GM21423 (cell line): Measurements from ENCODE around the gene AHCYL1.
"Not testable (repeated sequence)": the region's sequence is repeated elsewhere in the genome, so short reads cannot be mapped to it uniquely, and the experiment has no call there.

Experiments
- ATAC-seq: cut with Tn5 transposase; IDR thresholded peaks from one replicate; pipeline ENCODE4 v1.9.1; 2021; ENCODE audit warnings: mild to moderate bottlenecking, moderate library complexity; ENCODE audit not compliant: unreplicated experiment

Gene AHCYL1

GRCh38 chr1:109984456-109985246, at the start of gene AHCYL1:
Gene AHCYL1 (plus strand): TSS chr1:109984765. CDS start chr1:109985053, 288 bp downstream.
- peak; percentile 97 for ATAC-seq

GRCh38 chr1:109935451-109935900, 49.1 kb upstream of the AHCYL1 start:
- ATAC-seq = no peak

GRCh38 chr1:109937738-109938137, 46.8 kb upstream of the AHCYL1 start:
- no peak for ATAC-seq

- ATAC-seq = no peak
Measured at GRCh38 chr1:109938556-109938955, 46.0 kb upstream of the AHCYL1 start.

- ATAC-seq = no peak
Measured at GRCh38 chr1:109942434-109942833, 42.1 kb upstream of the AHCYL1 start.

GRCh38 chr1:109944541-109944940, 40.0 kb upstream of the AHCYL1 start:
- no peak for ATAC-seq

- ATAC-seq = no peak
Measured at GRCh38 chr1:109946511-109946910, 38.1 kb upstream of the AHCYL1 start.

- no peak for ATAC-seq
Measured at GRCh38 chr1:109947582-109948284, 36.8 kb upstream of the AHCYL1 start.

GRCh38 chr1:109948285-109948630, 36.3 kb upstream of the AHCYL1 start:
- no peak for ATAC-seq

- ATAC-seq = no peak
Measured at GRCh38 chr1:109950038-109950437, 34.5 kb upstream of the AHCYL1 start.

GRCh38 chr1:109950509-109950908, 34.1 kb upstream of the AHCYL1 start:
- ATAC-seq = no peak

GRCh38 chr1:109951501-109951900, 33.1 kb upstream of the AHCYL1 start:
- not testable (repeated sequence) for ATAC-seq

- no peak for ATAC-seq
Measured at GRCh38 chr1:109954041-109954512, 30.5 kb upstream of the AHCYL1 start.

GRCh38 chr1:109959632-109959973, 25.0 kb upstream of the AHCYL1 start:
- no peak for ATAC-seq

GRCh38 chr1:109959974-109960744, 24.4 kb upstream of the AHCYL1 start:
- ATAC-seq = no peak

GRCh38 chr1:109960745-109961094, 23.8 kb upstream of the AHCYL1 start:
- no peak for ATAC-seq

- ATAC-seq = no peak
Measured at GRCh38 chr1:109963864-109964263, 20.7 kb upstream of the AHCYL1 start.

GRCh38 chr1:109969146-109969829, 15.3 kb upstream of the AHCYL1 start:
- no peak for ATAC-seq

- ATAC-seq = peak; percentile 67
Measured at GRCh38 chr1:109969907-109970306, 14.7 kb upstream of the AHCYL1 start.

GRCh38 chr1:109971559-109971958, 13.0 kb upstream of the AHCYL1 start:
- no peak for ATAC-seq

- ATAC-seq = no peak
Measured at GRCh38 chr1:109974191-109974590, 10.4 kb upstream of the AHCYL1 start.
